ENCODE data around the gene SPR.

SPR gene

GRCh38 chr2:72887032-72887739 is at the start of gene SPR:
TSS of gene SPR (plus strand) at chr2:72887408. CDS start at chr2:72887433, 25 bp downstream.
- DNase-seq: peak; percentile 46

- DNase-seq: no peak
Measured at GRCh38 chr2:72840066-72840465, 47.1 kb upstream of the SPR start.

GRCh38 chr2:72841462-72842125 is 45.6 kb upstream of the SPR start:
- no peak for DNase-seq

- DNase-seq: no peak
Measured at GRCh38 chr2:72843301-72843700, 43.9 kb upstream of the SPR start.

GRCh38 chr2:72846171-72847095 is 40.8 kb upstream of the SPR start:
- no peak for DNase-seq

GRCh38 chr2:72847534-72848315 is 39.5 kb upstream of the SPR start:
- DNase-seq: no peak

- no peak for DNase-seq
Measured at GRCh38 chr2:72848436-72849137, 38.6 kb upstream of the SPR start.

- DNase-seq: no peak
Measured at GRCh38 chr2:72849138-72849462, 38.1 kb upstream of the SPR start.

GRCh38 chr2:72851333-72851732 is 35.9 kb upstream of the SPR start:
- no peak for DNase-seq

GRCh38 chr2:72859831-72860262 is 27.4 kb upstream of the SPR start:
- peak; percentile 35 for DNase-seq

GRCh38 chr2:72862239-72862988 is 24.8 kb upstream of the SPR start:
- peak; percentile 80 for DNase-seq

GRCh38 chr2:72863046-72863445 is 24.2 kb upstream of the SPR start:
- DNase-seq: no peak

GRCh38 chr2:72864500-72864899 is 22.7 kb upstream of the SPR start:
- DNase-seq: peak; percentile 36

GRCh38 chr2:72871060-72871459 is 16.1 kb upstream of the SPR start:
- no peak for DNase-seq

GRCh38 chr2:72871880-72872279 is 15.3 kb upstream of the SPR start:
- no peak for DNase-seq

GRCh38 chr2:72883356-72883962 is 3.7 kb upstream of the SPR start:
- DNase-seq: peak; percentile 29

- DNase-seq: no peak
Measured at GRCh38 chr2:72886505-72887031, 640 bp upstream of the SPR start.

- DNase-seq: peak; percentile 80
Measured at GRCh38 chr2:72887740-72888437, 681 bp downstream of the SPR start.

- no peak for DNase-seq
Measured at GRCh38 chr2:72888438-72889202, 1.4 kb downstream of the SPR start.
